NCI-H526 treated with DMSO at 0.1 percent for 48 hours (cell line): Measurements from ENCODE around the gene PHF24.
"Not testable (repeated sequence)": the region's sequence is repeated elsewhere in the genome, so short reads cannot be mapped to it uniquely, and the experiment has no call there.

ENCODE experiments used
- DNase-seq: peaks from one replicate; lab custom pipeline; 2025; lab: John Stamatoyannopoulos, UW

The PHF24 gene

GRCh38 chr9:34957492-34958410 is at the start of gene PHF24:
Gene PHF24, plus strand, starts transcription at chr9:34958285. Its CDS starts 13,014 bp downstream, at chr9:34971299.
- DNase-seq = no peak

GRCh38 chr9:34927061-34927460 is 31.0 kb upstream of the PHF24 start:
- DNase-seq = no peak

- DNase-seq = no peak
Observed at GRCh38 chr9:34928921-34929320, 29.2 kb upstream of the PHF24 start.

GRCh38 chr9:34929506-34930102 is 28.5 kb upstream of the PHF24 start:
- peak; percentile 14 for DNase-seq

GRCh38 chr9:34939989-34940388 is 18.1 kb upstream of the PHF24 start:
- DNase-seq = not testable (repeated sequence)

- no peak for DNase-seq
Observed at GRCh38 chr9:34948451-34948850, 9.6 kb upstream of the PHF24 start.

- DNase-seq = no peak
Observed at GRCh38 chr9:34954225-34954624, 3.9 kb upstream of the PHF24 start.

GRCh38 chr9:34956066-34956465 is 2.0 kb upstream of the PHF24 start:
- not testable (repeated sequence) for DNase-seq

GRCh38 chr9:34956648-34957047 is 1.4 kb upstream of the PHF24 start:
- DNase-seq = no peak

- no peak for DNase-seq
Observed at GRCh38 chr9:34958411-34958982, 412 bp downstream of the PHF24 start.

- no peak for DNase-seq
Observed at GRCh38 chr9:34959461-34959860, 1.4 kb downstream of the PHF24 start.

- DNase-seq = no peak
Observed at GRCh38 chr9:34961574-34962490, 3.7 kb downstream of the PHF24 start.

GRCh38 chr9:34962546-34962945 is 4.5 kb downstream of the PHF24 start:
- no peak for DNase-seq

GRCh38 chr9:34963552-34963951 is 5.5 kb downstream of the PHF24 start:
- DNase-seq = no peak

- no peak for DNase-seq
Observed at GRCh38 chr9:34964458-34964857, 6.4 kb downstream of the PHF24 start.

GRCh38 chr9:34971146-34971811 is 13.2 kb downstream of the PHF24 start:
- DNase-seq = no peak

- DNase-seq = no peak
Observed at GRCh38 chr9:34974664-34975063, 16.6 kb downstream of the PHF24 start.

GRCh38 chr9:34976441-34976840 is 18.4 kb downstream of the PHF24 start:
- DNase-seq = no peak

GRCh38 chr9:34976992-34977391 is 18.9 kb downstream of the PHF24 start:
- no peak for DNase-seq

- no peak for DNase-seq
Observed at GRCh38 chr9:34980181-34980761, 22.2 kb downstream of the PHF24 start.

GRCh38 chr9:34982361-34982760 is 24.3 kb downstream of the PHF24 start:
- DNase-seq = no peak
